ENCODE measurements around the gene MEF2D.

- TF ChIP-seq CTCF (IDR thresholded peaks at IDR 0.05) (no peak), POLR2A (IDR thresholded peaks at IDR 0.05) (no peak)
These were observed 70.3 kb downstream of the MEF2D start for GRCh38 chr1:156430303-156430702.
